Calu3 (cell line): ENCODE results near the gene SRCIN1. TPM values are rescaled to one million over a fixed set of nuclear protein-coding genes. Genes with fewer than 3 reads are reported as not detected.
"Not testable (repeated sequence)": the region's sequence is repeated elsewhere in the genome, so short reads cannot be mapped to it uniquely, and the experiment has no call there.

Experiments used
- BruUV-seq: library from RNA; stranded (reverse); fragments of 400-500 nt; replicated peaks from 2 replicates; lab custom pipeline; 2021; lab: Mats Ljungman, UMichigan
- CTCF ChIA-PET: fragments of 300-600 bp; sonication (Branson Sonifier 250); formaldehyde crosslinking; loops from one replicate; lab custom pipeline; 2022; ENCODE audit warnings: antibody characterized with exemption; lab: Charles Lee
- DNase-seq: peaks from one replicate; pipeline ENCODE4 v3.0.0; 2022
- H3K27ac Mint-ChIP-seq: one replicate; pipeline ENCODE4 v1.8.0; 2022; ENCODE audit warnings: mixed read lengths; ENCODE audit not compliant: unreplicated experiment
- H3K27me3 Mint-ChIP-seq: one replicate; pipeline ENCODE4 v1.8.0; 2022; ENCODE audit warnings: mixed read lengths; ENCODE audit not compliant: unreplicated experiment
- H3K36me3 Mint-ChIP-seq: one replicate; pipeline ENCODE4 v1.8.0; 2022; ENCODE audit warnings: mild to moderate bottlenecking, moderate library complexity, mixed read lengths; ENCODE audit not compliant: insufficient read depth, unreplicated experiment
- H3K4me1 Mint-ChIP-seq: one replicate; pipeline ENCODE4 v1.8.0; 2022; ENCODE audit warnings: mild to moderate bottlenecking, low read depth, mixed read lengths; ENCODE audit not compliant: unreplicated experiment
- H3K4me3 Mint-ChIP-seq: one replicate; pipeline ENCODE4 v1.8.0; 2022; ENCODE audit warnings: mild to moderate bottlenecking, low read depth, moderate library complexity, mixed read lengths; ENCODE audit not compliant: unreplicated experiment
- H3K9me3 Mint-ChIP-seq: one replicate; pipeline ENCODE4 v1.8.0; 2022; ENCODE audit warnings: low read depth, mixed read lengths; ENCODE audit not compliant: unreplicated experiment
- CTCF ChIP-seq: fragments of 200-600 bp; IDR thresholded peaks from one replicate; pipeline ENCODE4 v1.8.0; 2022; ENCODE audit warnings: antibody characterized with exemption; ENCODE audit not compliant: unreplicated experiment
- intact Hi-C: fragments of 100-400 bp; cut with micrococcal nuclease; formaldehyde crosslinking; loops from one replicate; pipeline ENCODE4 v1.10.0; 2022; ENCODE audit not compliant: unreplicated experiment
- total RNA-seq: library from RNA; stranded (reverse); gene quantifications from 2 replicates; pipeline ENCODE4 v1.2.3, GENCODE V29; 2022

SRCIN1 gene
- total RNA-seq, 1 experiment from 2014 or later: 46.7 TPM

GRCh38 chr17:38653230-38653629 lies 47.5 kb upstream of the SRCIN1 start:
- peaks cover 60% of the 10 kb centered on the region for H3K27me3 Mint-ChIP-seq
- no peak for DNase-seq
- TF ChIP-seq CTCF: no peak
- H3K4me3 Mint-ChIP-seq: no peak overlapping the region
- intact Hi-C loops: no loop called here
- H3K4me1 Mint-ChIP-seq: peaks cover 14% of the 10 kb centered on the region
- no peak overlapping the region for H3K27ac Mint-ChIP-seq
- peaks cover 13% of the 10 kb centered on the region for H3K36me3 Mint-ChIP-seq
- H3K9me3 Mint-ChIP-seq: no peaks in the 10 kb centered on the region
- CTCF ChIA-PET: interaction anchor here (0.6 to 6.8 kb wide), 9 partner anchors 10 to 773 kb away, joined by 3 to 64 read pairs (median 4); partner anchors contain the start of gene SRCIN1
- no TSS peak for BruUV-seq

- H3K27ac Mint-ChIP-seq, H3K9me3 Mint-ChIP-seq, DNase-seq, H3K4me3 Mint-ChIP-seq, intact Hi-C loops, H3K4me1 Mint-ChIP-seq, H3K36me3 Mint-ChIP-seq, BruUV-seq: not testable (repeated sequence)
- CTCF ChIA-PET: interaction anchor here (0.5 to 6.2 kb wide), 15 partner anchors 9 to 1070 kb away, joined by 3 to 37 read pairs (median 4); no protein-coding TSS in a partner anchor
- H3K27me3 Mint-ChIP-seq: peaks cover 60% of the 10 kb centered on the region
These were observed 45.0 kb upstream of the SRCIN1 start for GRCh38 chr17:38650653-38651173.

- H3K9me3 Mint-ChIP-seq: no peaks in the 10 kb centered on the region
- no peak for TF ChIP-seq CTCF
- H3K27me3 Mint-ChIP-seq: peaks cover 27% of the 10 kb centered on the region
- no peaks in the 10 kb centered on the region for H3K4me1 Mint-ChIP-seq
- no peaks in the 10 kb centered on the region for H3K36me3 Mint-ChIP-seq
- no TSS peak for BruUV-seq
- H3K27ac Mint-ChIP-seq: no peak overlapping the region
- no peak for DNase-seq
- CTCF ChIA-PET: interaction anchor here (0.6 to 1.2 kb wide), 2 partner anchors 12 to 42 kb away, joined by 3 to 5 read pairs; no protein-coding TSS in a partner anchor
- intact Hi-C loops: no loop called here
- H3K4me3 Mint-ChIP-seq: no peak overlapping the region
These were observed 32.2 kb upstream of the SRCIN1 start for GRCh38 chr17:38637951-38638350.

GRCh38 chr17:38636054-38636453 lies 30.3 kb upstream of the SRCIN1 start:
- Mint-ChIP-seq H3K36me3 (no peaks in the 10 kb centered on the region), H3K9me3 (no peaks in the 10 kb centered on the region), H3K27ac (no peak overlapping the region), H3K4me3 (no peak overlapping the region), H3K27me3 (peaks cover 27% of the 10 kb centered on the region), H3K4me1 (no peaks in the 10 kb centered on the region)
- no TSS peak for BruUV-seq
- CTCF ChIA-PET: no interaction called here
- no peak for TF ChIP-seq CTCF
- no peak for DNase-seq
- intact Hi-C loops: no loop called here

GRCh38 chr17:38632334-38632733 lies 26.6 kb upstream of the SRCIN1 start:
- no peak for DNase-seq
- CTCF ChIA-PET: no interaction called here

More at GRCh38 chr17:38632334-38632733, 26.6 kb upstream of the SRCIN1 start:
- H3K27ac Mint-ChIP-seq: no peak overlapping the region
- no peak for TF ChIP-seq CTCF
- no peaks in the 10 kb centered on the region for H3K4me1 Mint-ChIP-seq
- intact Hi-C loops: no loop called here
- H3K27me3 Mint-ChIP-seq: peaks cover 26% of the 10 kb centered on the region
- H3K36me3 Mint-ChIP-seq: peaks cover 4% of the 10 kb centered on the region
- no TSS peak for BruUV-seq
- no peaks in the 10 kb centered on the region for H3K9me3 Mint-ChIP-seq
- no peak overlapping the region for H3K4me3 Mint-ChIP-seq
